PC-3 (cell line): ENCODE results near the gene SLC39A5.

Experiments
- CTCF ChIP-seq: fragments of 300-600 bp; sonication (generic); conservative IDR thresholded peaks from 2 replicates; pipeline ENCODE4 v1.5.1; 2017; ENCODE audit warnings: antibody characterized with exemption, low read depth, mild to moderate bottlenecking, low read length
- EZH2 ChIP-seq: fragments of 300-600 bp; sonication (generic); IDR thresholded peaks from one replicate; pipeline ENCODE4 v1.6.1; 2017; ENCODE audit warnings: antibody characterized with exemption, mild to moderate bottlenecking, low read length; ENCODE audit not compliant: unreplicated experiment
- EZH2phosphoT487 ChIP-seq: fragments of 300-600 bp; sonication (generic); IDR thresholded peaks from 2 replicates; pipeline ENCODE4 v1.6.1; 2018; ENCODE audit warnings: mild to moderate bottlenecking, antibody characterized with exemption, low read length, borderline replicate concordance

- no peak for TF ChIP-seq CTCF
- no peak for TF ChIP-seq EZH2phosphoT487
- no peak for TF ChIP-seq EZH2
These were observed 7.9 kb upstream of the SLC39A5 start, which contains the start of gene RNF41 for GRCh38 chr12:56221757-56222530.
